DOHH2 (cell line): ENCODE results near the gene OR8A1.

Experiments
- CTCF ChIP-seq: fragments of 200-600 bp; sonication (generic); IDR thresholded peaks from one replicate; pipeline ENCODE4 v1.5.1; 2014; ENCODE audit warnings: antibody characterized with exemption, mild to moderate bottlenecking, low read depth, low read length; ENCODE audit not compliant: poor library complexity, severe bottlenecking
- EZH2phosphoT487 ChIP-seq: fragments of 200-600 bp; sonication (generic); IDR thresholded peaks from 2 replicates; pipeline ENCODE4 v1.6.1; 2017; ENCODE audit warnings: borderline replicate concordance, mild to moderate bottlenecking, antibody characterized with exemption, low read length, moderate library complexity, mixed read lengths

- TF ChIP-seq CTCF (no peak), EZH2phosphoT487 (no peak)
Measured at GRCh38 chr11:124610295-124610694, 40.5 kb downstream of the OR8A1 start.
